Fibroblast of lung (primary cell): Measurements from ENCODE around the gene NDUFS5.
"Not testable (repeated sequence)": the region's sequence is repeated elsewhere in the genome, so short reads cannot be mapped to it uniquely, and the experiment has no call there.

ENCODE experiments used
- EZH2 ChIP-seq: IDR thresholded peaks from 2 replicates; pipeline ENCODE4 v1.5.1; 2012; ENCODE audit warnings: low read length, control low read depth, mild to moderate bottlenecking; ENCODE audit errors: missing control alignments
- TF ChIP-seq, protein P1 (sequence below), 2 donors: IDR thresholded peaks in 1 of 2; conservative IDR thresholded peaks in 1 of 2; 1 replicate in 1 of 2; 2 replicates in 1 of 2; pipeline ENCODE4 v1.5.1; 2011 to 2012; ENCODE audit warnings: low read length in 2 of 2, control low read depth in 1 of 2, inconsistent platforms in 1 of 2, low read depth in 1 of 2, mild to moderate bottlenecking in 1 of 2

DNA sequence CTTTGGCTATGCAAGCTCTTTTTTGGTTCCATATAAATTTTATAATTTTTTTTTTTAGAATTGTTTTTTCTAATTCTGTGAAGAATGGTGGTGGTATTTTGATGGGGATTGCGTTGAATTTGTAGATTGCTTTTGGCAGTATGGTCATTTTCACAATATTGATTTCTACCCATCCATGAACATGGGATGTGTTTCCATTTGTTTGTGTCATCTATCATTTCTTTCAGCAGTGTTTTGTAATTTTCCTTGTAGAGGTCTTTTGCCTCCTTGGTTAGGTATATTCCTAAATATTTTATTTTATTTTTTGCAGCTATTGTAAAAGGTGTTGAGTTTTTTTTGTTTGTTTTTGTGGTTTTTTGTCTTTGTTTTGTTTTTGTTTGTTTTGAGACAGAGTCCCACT lies 5.7 kb upstream of the NDUFS5 start:
- TF ChIP-seq, protein P1, sequence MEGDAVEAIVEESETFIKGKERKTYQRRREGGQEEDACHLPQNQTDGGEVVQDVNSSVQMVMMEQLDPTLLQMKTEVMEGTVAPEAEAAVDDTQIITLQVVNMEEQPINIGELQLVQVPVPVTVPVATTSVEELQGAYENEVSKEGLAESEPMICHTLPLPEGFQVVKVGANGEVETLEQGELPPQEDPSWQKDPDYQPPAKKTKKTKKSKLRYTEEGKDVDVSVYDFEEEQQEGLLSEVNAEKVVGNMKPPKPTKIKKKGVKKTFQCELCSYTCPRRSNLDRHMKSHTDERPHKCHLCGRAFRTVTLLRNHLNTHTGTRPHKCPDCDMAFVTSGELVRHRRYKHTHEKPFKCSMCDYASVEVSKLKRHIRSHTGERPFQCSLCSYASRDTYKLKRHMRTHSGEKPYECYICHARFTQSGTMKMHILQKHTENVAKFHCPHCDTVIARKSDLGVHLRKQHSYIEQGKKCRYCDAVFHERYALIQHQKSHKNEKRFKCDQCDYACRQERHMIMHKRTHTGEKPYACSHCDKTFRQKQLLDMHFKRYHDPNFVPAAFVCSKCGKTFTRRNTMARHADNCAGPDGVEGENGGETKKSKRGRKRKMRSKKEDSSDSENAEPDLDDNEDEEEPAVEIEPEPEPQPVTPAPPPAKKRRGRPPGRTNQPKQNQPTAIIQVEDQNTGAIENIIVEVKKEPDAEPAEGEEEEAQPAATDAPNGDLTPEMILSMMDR (conservative IDR thresholded peaks at IDR 0.05 in 1 of 2, IDR thresholded peaks at IDR 0.05 in 1 of 2; ENCODE audit: low read depth in 1 of 2, low read length in 2 of 2) = not testable (repeated sequence)
- not testable (repeated sequence) for TF ChIP-seq EZH2
